GM12801 (cell line): Measurements from ENCODE around the gene CCDC57.

Experiments
- TF ChIP-seq, protein P1 (sequence below): IDR thresholded peaks from one replicate; pipeline ENCODE4 v1.5.1; 2011; ENCODE audit warnings: control low read depth; ENCODE audit not compliant: insufficient read length; ENCODE audit errors: extremely low read depth

Gene CCDC57

GRCh38 chr17:82086941-82087906 is 125.4 kb downstream of the CCDC57 start:
- TF ChIP-seq, protein P1, sequence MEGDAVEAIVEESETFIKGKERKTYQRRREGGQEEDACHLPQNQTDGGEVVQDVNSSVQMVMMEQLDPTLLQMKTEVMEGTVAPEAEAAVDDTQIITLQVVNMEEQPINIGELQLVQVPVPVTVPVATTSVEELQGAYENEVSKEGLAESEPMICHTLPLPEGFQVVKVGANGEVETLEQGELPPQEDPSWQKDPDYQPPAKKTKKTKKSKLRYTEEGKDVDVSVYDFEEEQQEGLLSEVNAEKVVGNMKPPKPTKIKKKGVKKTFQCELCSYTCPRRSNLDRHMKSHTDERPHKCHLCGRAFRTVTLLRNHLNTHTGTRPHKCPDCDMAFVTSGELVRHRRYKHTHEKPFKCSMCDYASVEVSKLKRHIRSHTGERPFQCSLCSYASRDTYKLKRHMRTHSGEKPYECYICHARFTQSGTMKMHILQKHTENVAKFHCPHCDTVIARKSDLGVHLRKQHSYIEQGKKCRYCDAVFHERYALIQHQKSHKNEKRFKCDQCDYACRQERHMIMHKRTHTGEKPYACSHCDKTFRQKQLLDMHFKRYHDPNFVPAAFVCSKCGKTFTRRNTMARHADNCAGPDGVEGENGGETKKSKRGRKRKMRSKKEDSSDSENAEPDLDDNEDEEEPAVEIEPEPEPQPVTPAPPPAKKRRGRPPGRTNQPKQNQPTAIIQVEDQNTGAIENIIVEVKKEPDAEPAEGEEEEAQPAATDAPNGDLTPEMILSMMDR = no peak

- TF ChIP-seq, protein P1 = no peak
Measured at GRCh38 chr17:82085931-82086764, 126.5 kb downstream of the CCDC57 start.

GRCh38 chr17:82085031-82085861 is 127.4 kb downstream of the CCDC57 start:
- TF ChIP-seq, protein P1 = no peak

DNA sequence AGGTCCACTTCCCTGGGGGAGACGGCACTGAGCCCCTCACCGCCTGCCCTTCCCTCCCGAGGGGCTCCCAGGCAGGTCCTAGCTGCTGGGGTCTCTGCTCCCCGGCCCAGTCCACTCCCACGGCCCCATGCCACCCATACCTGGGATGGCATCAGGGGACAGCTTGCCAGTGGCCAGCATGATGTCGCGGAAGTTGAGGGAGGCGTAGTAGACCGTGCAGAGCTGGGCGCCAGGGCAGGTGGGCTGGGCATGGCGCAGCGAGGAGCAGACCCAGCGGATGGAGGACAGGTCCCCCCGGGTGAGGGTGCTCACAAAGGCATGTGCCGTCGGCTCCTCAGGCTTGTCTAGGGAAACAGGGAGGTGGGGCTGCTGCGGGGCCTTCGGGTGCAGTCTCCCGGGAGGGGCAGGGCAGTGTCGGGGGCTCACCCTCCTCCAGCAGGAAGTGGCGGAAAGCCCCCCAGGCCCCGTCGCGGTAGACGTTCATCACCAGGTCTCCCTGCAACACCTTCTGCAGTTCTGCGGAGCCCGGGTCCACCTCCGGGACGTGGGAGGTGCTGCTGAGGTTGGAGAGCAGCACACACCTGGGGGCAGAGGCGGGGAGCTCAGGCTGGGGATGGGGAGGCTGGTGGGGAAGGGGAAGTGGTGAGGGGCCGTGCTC is 128.1 kb downstream of the CCDC57 start:
- TF ChIP-seq, protein P1 = no peak

- TF ChIP-seq, protein P1 = no peak
Measured at GRCh38 chr17:82083533-82084359, 128.9 kb downstream of the CCDC57 start.

DNA sequence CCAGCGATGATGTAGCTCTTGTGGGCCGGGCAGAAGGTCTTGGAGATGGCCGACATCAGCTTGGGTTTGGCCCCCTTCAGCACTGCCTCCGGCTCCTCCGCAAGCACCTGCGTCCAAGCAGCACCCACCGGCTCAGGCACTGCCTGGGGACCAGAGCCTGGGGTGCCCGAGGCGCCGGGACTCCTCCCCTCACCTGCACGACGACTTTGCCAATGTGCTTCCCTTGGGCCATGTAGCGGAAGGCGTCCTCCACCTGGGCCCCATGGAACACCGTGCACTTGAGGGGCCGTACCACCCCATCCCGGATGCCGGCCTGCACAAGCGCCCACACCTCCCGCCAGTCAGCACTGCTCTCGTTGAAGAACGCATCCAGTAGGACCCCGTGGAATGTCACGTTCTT is 129.6 kb downstream of the CCDC57 start:
- TF ChIP-seq, protein P1 = no peak
